ENCODE measurements around the gene EMILIN1. TPM values are rescaled to one million over a fixed set of nuclear protein-coding genes. Genes with fewer than 3 reads are reported as not detected.

EMILIN1 gene
- total and polyA plus RNA-seq, 2 of the 4 experiments (the other 2 are of a cell fraction): 26.5 to 95.6 TPM

DNA sequence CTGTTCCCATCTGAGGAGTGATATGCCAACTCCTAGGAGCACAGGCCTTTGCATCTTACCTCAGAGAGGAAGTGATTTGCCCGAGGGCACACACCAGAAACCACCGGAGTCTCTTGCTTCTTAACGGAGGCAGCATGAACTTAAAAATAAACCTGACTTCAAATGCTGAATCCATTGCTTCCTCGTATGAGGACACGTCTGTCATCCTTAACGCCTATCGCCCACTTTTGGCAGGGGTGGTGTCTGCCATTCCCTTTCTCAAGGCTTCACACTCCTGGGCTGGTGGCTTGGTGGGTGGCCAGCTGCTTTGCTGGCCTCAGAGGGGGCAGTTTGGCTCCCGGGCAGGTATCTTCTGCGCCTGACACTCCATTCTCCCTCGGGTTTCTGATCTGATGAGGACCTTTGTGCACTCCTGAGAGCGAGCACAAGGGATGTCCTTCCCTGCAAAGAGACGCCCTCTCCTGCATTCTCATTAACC is 57.1 kb downstream of the EMILIN1 start:
- peak overlapping the region; percentile 73 to 93; a peak in 3 of 4 replicates for H4K8ac ChIP-seq (ENCODE audit: low read depth in 2 of 2, low read length in 2 of 2)

More for the DNA sequence above, 57.1 kb downstream of the EMILIN1 start:
- Histone ChIP-seq H2BK15ac (ENCODE audit: low read depth, low read length) (no peak overlapping the region), H4K20me1 (ENCODE audit: insufficient read depth, low read length) (peaks cover 12% of the 10 kb centered on the region), H3K9ac (ENCODE audit: low read depth, low read length) (no peak overlapping the region), H3K23ac (ENCODE audit: low read depth, low read length) (no peak overlapping the region), H2BK5ac (ENCODE audit: low read depth, low read length, poor library complexity, severe bottlenecking) (no peak overlapping the region), H3K36me3 (ENCODE audit: control insufficient read depth, insufficient read depth, low read length) (peaks cover 23% of the 10 kb centered on the region), H3K27ac (ENCODE audit: insufficient read depth, low read length) (no peak overlapping the region), H3K4me1 (ENCODE audit: control insufficient read depth, insufficient read depth, low read length) (peaks cover 9% of the 10 kb centered on the region), H2AK5ac (ENCODE audit: low read depth, low read length) (peak overlapping the region; percentile 68; the same call in 1 of the 2 replicates), H3K79me1 (ENCODE audit: low read depth in 1 of 2, low read length in 2 of 2) (peaks cover 14 to 27% of the 10 kb centered on the region in 2 experiments), H3K4me3 (ENCODE audit: insufficient read depth, low read depth, low read length) (no peak overlapping the region), H3K14ac (replicated peaks; ENCODE audit: low read depth, low read length) (no peak overlapping the region), H2AFZ (replicated peaks; ENCODE audit: low read length, poor library complexity) (peak overlapping the region; percentile 100), H2BK20ac (ENCODE audit: low read depth, low read length) (no peak overlapping the region), H3K9me1 (ENCODE audit: insufficient read depth, low read length) (peaks cover 14% of the 10 kb centered on the region), H2AK9ac (replicated peaks; ENCODE audit: low read depth, low read length, poor library complexity) (peak overlapping the region; percentile 97), H3K4me2 (ENCODE audit: low read depth, low read length) (no peak overlapping the region), H3K27me3 (ENCODE audit: control insufficient read depth, insufficient read depth, low read length) (peaks cover 15% of the 10 kb centered on the region; the same call in 1 of the 2 replicates), H3K56ac (ENCODE audit: extremely low read depth, insufficient read depth, low read length) (no peak overlapping the region), H3K4ac (ENCODE audit: low read depth, low read length) (no peak overlapping the region), H2BK120ac (ENCODE audit: low read depth, low read length) (no peak overlapping the region), H3K9me3 (ENCODE audit: control insufficient read depth, insufficient read depth, low read length) (no peaks in the 10 kb centered on the region), H3K18ac (ENCODE audit: low read depth, low read length) (no peak overlapping the region), H4K5ac (ENCODE audit: low read depth, low read length) (no peak overlapping the region; the same call in 1 of the 2 replicates), H4K91ac (ENCODE audit: insufficient read depth, low read depth, low read length) (no peak overlapping the region)
- ATAC-seq (ENCODE audit: low read depth) (no peak), DNase-seq (no peak)
- 91% methylated on average over 4 of the region's 12 CpGs; no CpG with 5 or more reads in 1 of the 2 experiments for WGBS, 2 experiments (ENCODE audit: extremely low coverage in 2 of 2, insufficient read length in 1 of 2)
- in situ Hi-C loops (cut with MboI; ENCODE audit: low sequenced_read_pairs) (no loop called here), intact Hi-C loops (cut with micrococcal nuclease) (loop anchor here (2.0 kb wide), 1 partner anchor 55 kb away; no protein-coding TSS in a partner anchor), dilution Hi-C loops (cut with HindIII; ENCODE audit: low sequenced_read_pairs, unreplicated experiment) (no loop called here)
- CTCF ChIA-PET: no interaction called here
- TF ChIP-seq BHLHE40 (IDR thresholded peaks at IDR 0.05; ENCODE audit: low read depth, low read length) (no peak), RAD21 (IDR thresholded peaks at IDR 0.05; ENCODE audit: low read length) (no peak), RCOR1 (IDR thresholded peaks at IDR 0.05; ENCODE audit: insufficient replicate concordance, low read length) (no peak), FOS (IDR thresholded peaks at IDR 0.05; ENCODE audit: low read depth, low read length) (no peak), CHD1 (IDR thresholded peaks at IDR 0.05; ENCODE audit: low read depth, low read length) (no peak), NFE2L2 (IDR thresholded peaks at IDR 0.05; ENCODE audit: low read depth, low read length) (no peak), MAZ (IDR thresholded peaks at IDR 0.05; ENCODE audit: borderline replicate concordance, low read depth, low read length) (no peak), POLR2A (IDR thresholded peaks at IDR 0.05; ENCODE audit: low read depth, low read length) (no peak), MXI1 (IDR thresholded peaks at IDR 0.05; ENCODE audit: borderline replicate concordance, low read depth, low read length) (no peak), MAFK (IDR thresholded peaks at IDR 0.05; ENCODE audit: low read depth, low read length) (no peak), RFX5 (IDR thresholded peaks at IDR 0.05; ENCODE audit: low read depth, low read length) (no peak), CEBPB (IDR thresholded peaks at IDR 0.05; ENCODE audit: low read depth, low read length) (no peak), SMC3 (IDR thresholded peaks at IDR 0.05; ENCODE audit: low read depth, low read length) (no peak)
- TF ChIP-seq, protein P1, sequence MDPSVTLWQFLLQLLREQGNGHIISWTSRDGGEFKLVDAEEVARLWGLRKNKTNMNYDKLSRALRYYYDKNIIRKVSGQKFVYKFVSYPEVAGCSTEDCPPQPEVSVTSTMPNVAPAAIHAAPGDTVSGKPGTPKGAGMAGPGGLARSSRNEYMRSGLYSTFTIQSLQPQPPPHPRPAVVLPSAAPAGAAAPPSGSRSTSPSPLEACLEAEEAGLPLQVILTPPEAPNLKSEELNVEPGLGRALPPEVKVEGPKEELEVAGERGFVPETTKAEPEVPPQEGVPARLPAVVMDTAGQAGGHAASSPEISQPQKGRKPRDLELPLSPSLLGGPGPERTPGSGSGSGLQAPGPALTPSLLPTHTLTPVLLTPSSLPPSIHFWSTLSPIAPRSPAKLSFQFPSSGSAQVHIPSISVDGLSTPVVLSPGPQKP (IDR thresholded peaks at IDR 0.05; ENCODE audit: borderline replicate concordance, low read depth, low read length): no peak
- TF ChIP-seq, protein P2, sequence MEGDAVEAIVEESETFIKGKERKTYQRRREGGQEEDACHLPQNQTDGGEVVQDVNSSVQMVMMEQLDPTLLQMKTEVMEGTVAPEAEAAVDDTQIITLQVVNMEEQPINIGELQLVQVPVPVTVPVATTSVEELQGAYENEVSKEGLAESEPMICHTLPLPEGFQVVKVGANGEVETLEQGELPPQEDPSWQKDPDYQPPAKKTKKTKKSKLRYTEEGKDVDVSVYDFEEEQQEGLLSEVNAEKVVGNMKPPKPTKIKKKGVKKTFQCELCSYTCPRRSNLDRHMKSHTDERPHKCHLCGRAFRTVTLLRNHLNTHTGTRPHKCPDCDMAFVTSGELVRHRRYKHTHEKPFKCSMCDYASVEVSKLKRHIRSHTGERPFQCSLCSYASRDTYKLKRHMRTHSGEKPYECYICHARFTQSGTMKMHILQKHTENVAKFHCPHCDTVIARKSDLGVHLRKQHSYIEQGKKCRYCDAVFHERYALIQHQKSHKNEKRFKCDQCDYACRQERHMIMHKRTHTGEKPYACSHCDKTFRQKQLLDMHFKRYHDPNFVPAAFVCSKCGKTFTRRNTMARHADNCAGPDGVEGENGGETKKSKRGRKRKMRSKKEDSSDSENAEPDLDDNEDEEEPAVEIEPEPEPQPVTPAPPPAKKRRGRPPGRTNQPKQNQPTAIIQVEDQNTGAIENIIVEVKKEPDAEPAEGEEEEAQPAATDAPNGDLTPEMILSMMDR (conservative IDR thresholded peaks at IDR 0.05; ENCODE audit: low read depth, low read length): no peak
- TF ChIP-seq, protein P3, sequence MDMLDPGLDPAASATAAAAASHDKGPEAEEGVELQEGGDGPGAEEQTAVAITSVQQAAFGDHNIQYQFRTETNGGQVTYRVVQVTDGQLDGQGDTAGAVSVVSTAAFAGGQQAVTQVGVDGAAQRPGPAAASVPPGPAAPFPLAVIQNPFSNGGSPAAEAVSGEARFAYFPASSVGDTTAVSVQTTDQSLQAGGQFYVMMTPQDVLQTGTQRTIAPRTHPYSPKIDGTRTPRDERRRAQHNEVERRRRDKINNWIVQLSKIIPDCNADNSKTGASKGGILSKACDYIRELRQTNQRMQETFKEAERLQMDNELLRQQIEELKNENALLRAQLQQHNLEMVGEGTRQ (IDR thresholded peaks at IDR 0.05; ENCODE audit: low read depth, low read length): no peak
- POLR2A ChIA-PET (ENCODE audit: unreplicated experiment): no interaction called here
- no TSS peak for BruUV-seq (replicated peaks)

All from IMR-90 (cell line).